Germinal center (tissue), 1 donor: ENCODE results near the gene ANXA1.
A peak's percentile ranks its signal among the peaks of the same experiment; 100 is the strongest.
"Not testable (repeated sequence)": the region's sequence is repeated elsewhere in the genome, so short reads cannot be mapped to it uniquely, and the experiment has no call there.

Experiments used
- DNase-seq: peaks from one replicate; pipeline ENCODE4 v3.0.0; 2012; ENCODE audit warnings: mixed read lengths, low spot score

The ANXA1 gene

DNA sequence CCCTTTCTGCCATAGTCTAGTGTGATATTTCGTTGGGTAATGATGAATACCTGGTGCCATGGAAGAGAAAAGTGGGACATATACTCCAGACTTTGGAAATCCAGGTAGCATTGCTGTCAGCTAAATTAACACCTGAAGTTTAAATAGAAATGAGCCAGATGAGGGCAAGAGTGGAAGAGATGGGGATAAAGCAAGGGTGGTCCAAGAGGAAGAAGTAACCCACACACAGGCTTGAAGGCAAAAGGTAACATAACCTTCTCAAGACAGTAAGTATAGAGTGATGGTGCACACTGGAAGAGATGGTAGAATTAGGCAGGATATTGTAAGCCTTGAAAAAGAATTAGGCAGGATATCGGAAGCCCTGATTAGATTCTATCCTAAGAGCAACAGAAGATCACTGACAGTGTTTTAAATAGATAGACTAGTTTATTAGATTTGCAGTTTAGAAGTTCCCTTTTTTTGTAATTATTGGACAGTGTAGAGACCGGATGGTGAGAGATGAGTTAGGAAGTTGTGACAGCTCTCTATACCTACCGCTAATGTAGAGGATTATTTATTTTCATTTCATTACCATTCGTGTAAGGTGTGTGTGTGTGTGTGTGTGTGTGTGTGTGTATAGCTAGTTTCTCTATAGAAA lies 16.8 kb downstream of the ANXA1 start:
- no peak for DNase-seq

DNA sequence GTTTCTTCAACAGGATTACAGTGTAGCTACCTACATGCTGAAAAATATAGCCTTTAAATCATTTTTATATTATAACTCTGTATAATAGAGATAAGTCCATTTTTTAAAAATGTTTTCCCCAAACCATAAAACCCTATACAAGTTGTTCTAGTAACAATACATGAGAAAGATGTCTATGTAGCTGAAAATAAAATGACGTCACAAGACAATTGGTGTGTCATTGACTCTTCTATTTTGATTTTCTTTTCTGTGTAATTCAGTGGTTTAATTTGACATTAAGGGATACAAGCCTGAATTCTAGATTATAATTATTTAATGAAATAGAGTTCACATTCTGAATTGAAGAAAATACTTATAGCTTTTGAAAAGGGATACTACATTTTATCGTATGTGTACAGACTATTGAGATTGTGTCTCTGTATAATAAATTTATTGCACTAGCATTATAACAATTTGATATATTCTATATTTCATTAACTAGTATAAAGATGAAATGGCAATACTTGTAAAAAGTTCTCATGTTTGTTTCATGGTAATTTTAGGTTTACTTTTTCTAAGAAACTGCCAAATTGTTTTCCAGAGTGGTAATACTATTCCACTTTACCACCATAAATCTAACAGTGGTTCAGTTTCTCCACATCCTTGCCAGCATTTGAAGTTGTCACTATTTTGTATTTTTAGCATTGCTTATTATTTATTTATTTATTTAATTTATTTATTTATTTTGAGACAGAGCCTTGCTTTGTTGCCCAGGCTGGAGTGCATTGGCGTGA lies 18.7 kb downstream of the ANXA1 start:
- no peak for DNase-seq

DNA sequence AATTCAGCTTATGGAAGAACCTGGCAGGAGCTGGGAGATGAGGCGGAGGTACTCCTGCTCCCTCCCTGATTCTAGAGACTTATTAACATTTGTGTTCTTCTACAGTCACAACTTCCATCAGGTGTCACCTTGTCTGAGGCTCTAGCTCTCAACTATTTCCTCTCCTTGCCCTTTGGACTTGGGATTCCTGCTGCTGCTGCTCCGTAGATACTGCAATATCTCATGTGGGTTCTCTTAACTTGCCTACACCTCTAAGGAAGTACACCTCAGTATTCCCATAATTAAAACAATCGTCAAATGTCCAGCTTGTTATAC lies 21.2 kb downstream of the ANXA1 start:
- no peak for DNase-seq

DNA sequence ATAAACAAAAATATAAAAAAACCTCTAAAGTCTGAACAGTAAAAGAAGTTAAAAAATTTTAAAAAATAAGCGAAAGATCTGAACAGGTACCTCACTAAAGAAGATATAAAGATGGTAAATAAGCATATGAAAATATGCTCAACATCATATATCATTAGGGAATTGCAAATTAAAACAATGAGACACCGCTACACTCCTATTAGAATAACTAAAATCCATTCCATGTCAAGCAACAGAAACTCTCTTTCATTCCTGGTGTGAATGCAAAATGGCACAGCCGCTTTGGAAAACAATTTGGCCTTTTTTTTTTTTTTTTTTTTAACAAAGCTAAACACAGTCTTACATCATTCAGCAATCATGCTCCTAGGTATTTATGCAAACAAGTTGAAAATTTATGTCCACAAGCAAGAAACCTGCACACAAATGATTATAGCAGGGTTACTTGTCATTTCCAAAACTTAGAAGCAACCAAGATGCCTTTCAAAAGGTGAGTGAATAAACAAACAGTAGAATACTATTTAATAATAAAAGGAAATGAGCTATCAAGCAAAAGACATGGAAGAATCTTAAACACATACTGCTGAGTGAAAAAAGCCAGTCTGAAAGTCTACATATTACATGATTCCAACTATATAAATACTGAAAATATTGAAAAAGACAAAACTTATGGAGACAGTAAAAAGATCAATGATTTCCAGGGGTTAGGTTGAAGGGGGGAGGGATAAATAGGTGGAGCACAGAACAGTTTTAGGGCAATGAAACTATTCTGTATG lies 22.1 kb downstream of the ANXA1 start:
- no peak for DNase-seq

DNA sequence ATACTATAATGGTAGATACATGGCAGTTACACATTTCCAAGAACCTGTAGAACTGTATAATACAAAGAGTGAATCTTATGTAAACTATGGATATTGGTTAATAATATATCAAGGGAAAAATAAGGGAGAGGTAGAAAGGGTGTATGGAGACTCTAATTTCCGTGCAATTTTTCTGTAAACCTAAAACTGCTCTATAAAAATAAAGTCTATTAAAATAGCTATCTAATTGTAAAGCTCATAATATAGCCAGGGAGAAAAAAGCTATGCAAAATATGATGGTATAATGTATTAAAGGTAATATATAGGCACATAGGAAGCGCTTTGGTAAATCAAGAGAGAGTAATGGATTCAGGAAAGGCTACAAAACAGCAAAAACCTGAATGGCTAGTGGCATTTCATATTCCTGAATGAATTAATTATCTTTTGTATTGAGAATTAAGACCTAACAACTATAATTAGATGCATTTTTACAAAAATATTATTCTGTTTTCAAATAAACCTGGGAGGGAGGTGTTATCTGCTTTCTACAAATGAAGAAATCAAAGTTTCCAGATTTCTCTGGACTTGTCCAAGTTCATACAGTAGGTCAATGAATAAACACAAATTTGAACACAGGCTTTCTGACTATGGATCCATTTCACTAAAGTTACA lies 22.8 kb downstream of the ANXA1 start:
- no peak for DNase-seq

DNA sequence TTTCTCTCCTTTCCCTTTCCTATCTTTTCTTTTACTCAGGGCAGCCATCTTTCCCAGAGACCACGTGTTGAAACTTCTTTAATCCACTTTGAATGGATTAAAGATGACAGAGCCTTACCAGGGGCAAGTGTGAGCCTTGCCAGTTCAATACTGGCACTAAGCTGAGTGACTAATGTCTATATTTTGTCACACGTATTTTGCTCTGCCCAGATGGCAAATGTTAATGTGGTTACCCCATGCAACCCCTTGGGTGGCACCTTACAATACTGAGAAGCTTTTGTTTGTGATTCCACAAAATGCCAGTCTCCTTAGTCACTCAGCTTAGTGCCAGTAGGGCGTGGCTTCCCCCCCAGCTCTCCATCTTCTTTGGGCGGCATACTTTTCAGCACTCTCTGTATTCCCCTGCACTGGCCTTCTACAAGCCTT lies 24.8 kb downstream of the ANXA1 start:
- no peak for DNase-seq

DNA sequence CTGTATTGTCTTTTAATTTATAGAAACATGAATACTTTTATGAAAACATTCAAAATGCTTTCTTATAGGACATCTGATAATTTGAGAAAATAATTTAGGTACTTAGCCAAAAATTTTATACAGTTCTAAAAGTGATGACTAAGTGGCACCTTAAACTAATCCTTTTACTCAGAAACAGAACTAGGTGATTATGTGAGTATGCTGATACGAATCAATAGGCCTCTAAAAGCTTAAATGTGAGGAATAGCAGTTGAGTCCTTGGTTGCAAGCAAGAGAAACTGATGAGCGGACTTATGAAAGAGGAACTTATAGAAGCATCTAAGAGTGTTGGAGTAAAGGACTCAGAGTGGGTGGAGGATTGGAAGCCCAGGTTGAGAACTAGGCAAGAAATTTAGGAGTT lies 26.4 kb downstream of the ANXA1 start:
- no peak for DNase-seq

DNA sequence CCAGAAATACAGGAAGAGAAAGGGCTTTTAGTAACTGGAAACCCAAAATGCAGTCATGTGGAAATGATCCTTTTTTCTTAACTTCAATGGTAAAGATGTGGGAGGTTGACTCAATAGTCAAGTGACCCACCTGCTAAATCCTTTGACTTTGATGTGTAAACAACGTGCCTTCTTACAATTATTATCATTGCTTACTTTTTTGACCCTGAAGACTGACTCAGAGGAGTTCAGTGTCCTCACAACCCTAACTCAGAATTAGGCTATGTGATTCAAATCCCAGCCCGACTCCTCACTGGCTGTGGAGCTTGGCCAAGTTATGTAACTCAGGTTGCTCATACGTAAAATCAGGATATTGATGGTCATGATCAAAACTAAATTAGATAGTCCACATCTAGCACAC lies 27.9 kb downstream of the ANXA1 start:
- DNase-seq = no peak

DNA sequence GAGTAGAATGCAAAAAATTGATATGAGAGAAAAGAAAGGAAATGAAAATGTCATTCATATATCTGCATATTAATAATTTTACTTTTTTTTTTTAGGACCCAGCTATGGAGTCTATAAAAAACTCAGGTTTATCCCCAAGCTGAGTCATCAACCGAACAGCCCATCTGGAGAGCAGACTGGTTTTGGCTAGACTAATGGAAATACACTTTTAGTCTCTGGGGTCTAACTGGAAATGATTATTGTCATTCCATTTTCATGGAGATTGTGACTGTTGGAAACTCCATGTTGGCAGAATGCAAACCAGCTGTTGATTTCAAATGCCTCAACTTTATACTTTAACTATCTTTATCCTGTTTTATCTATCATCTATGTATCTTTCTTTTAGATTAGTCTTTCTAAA lies 28.7 kb downstream of the ANXA1 start:
- no peak for DNase-seq

DNA sequence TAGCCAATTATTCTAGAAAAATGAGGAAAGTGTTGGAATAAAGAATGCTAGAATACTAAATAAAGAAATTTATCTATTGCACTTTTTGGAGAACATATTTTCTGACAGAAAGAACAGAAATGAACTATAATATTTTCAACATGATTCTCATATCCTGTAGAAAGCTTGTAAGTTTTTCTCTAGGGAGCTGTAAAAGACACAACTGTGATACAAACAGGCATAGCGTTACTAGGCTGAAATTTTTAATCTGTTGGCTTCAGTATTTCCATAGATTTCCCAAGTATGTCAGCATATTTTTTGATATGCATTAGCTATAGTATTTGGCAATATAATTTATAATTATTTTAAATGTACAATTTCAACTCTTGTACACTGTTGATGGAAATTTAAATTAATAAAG lies 31.3 kb downstream of the ANXA1 start:
- no peak for DNase-seq

DNA sequence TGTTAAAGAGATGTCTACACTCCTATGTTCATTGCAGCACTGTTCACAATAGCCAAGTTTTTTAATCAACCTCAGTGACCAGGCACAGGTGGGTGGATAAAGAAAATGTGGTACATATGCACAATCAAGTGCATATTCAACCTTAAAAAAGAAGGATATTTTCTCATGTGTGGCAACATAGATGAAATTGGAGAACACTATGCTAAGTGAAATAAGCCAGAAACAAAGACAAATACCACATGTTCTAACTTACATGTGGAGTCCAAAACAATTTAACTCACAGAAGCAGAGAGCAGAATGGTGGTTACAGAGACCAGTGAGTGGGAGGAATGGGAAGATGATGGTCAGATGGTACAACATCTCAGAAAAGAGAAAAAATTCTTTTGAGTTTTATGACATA lies 31.8 kb downstream of the ANXA1 start:
- no peak for DNase-seq

DNA sequence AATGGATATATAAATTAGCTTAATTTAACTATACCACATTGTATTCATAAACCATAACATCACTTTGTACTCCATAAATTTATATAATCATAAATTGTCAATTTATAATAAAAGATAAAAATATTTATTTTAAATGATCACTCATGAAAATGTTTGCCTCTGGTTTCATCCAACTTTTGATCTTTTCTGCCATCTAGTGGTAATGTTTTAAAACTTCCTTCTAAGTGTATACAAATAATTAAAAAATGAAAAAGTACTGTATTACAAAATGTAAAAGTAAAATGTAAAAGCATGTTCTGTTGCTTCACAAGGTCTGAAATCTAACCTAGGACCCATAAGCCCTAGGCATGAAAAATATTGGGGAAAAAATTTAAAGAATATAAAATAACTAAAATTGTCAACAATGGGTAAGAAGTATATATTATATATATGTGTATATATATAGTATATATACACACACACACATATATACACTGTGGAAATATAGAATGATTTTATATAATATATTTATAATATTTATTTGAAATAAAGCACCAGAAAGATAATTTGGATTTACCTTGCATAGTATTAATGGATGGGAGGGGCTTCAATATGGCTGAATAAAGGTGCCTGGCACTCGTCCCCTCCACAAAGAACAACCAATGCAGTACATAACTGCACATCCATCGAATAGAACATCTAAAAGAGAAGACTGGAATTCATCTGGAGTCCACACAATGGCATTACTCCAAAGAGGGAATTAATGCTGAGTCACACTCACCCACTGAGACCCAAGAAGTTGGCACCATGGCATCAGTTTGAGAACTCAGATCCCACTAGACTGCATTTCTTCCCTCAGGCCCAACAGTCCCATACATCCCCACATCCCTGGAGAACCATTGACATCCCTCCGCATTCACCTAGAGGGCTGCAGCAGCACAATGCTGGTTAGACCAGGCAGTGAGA lies 32.5 kb downstream of the ANXA1 start:
- DNase-seq = peak; percentile 1

DNA sequence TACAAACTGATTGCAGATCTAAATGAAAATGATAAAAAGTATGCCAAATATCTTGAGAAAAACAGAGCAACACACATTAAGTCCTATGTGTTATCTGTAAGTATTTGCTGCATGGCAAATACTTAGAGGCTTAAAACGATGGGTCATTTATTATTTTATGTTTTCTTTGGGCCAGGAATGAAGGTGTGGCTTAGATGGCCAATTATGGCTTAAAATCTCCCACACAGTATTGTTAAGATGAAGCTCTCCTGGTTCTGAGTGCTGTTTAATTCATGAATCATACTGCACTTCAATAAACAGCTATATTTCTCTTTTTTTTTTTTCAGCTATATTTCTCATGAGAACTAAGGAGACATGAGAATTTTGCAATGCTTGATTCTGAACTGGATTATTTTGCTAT lies 39.4 kb downstream of the ANXA1 start:
- not testable (repeated sequence) for DNase-seq

DNA sequence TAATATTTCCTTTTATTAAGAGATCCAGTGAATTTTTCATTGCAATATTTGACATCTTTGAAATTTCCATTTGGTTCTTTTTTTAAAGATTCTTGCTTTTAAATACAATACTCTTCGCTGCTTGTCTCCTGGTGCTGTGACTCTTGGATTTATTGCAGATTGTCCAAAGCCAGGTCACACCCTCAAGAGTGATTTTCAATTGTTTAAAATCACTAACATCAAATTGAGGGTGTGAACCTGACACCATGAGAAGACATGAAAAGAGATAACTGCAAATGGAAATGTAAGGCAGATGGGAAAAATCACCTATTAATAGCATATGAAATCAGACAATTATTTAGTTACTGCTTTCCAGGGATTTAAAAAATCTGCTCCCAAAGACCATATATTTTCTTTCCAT lies 42.6 kb downstream of the ANXA1 start:
- no peak for DNase-seq

DNA sequence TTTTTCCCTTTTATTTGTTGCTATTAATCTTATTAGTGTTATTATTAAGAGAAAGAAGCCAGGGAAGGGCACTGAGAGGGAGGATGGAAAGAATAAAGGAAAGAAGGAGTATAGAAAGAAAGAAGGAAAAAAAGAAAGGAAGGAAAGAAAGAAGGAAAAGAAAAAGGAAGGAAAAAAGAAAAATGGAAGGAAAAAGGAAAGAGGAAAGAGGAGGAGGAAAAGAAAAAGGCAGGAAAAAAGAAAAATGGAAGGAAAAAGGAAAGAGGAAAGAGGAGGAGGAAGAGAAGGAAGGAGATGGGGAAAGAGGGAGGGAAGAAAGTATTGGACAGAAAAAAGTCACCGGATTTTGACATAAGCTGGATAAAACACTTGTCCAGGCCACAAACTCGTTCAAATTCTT lies 47.8 kb downstream of the ANXA1 start:
- DNase-seq = no peak

DNA sequence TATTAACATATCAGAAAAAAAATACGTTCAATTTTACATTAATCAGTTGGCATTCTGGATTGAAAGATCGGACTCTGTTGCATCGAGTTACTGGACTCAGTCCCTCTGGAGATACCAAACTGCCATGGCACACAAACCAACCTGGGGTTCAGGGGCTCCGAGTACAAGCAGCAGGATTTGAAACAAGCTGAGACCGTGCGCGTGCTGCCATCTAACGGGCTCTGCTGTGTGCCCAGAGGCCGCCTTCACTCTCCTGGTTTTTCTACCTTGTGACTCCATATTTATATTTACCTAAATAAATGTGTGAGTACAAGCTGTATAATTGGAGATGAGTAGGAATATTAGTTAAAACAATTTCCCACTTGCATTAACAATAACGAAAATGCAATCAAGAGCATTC lies 48.2 kb downstream of the ANXA1 start:
- DNase-seq = no peak

DNA sequence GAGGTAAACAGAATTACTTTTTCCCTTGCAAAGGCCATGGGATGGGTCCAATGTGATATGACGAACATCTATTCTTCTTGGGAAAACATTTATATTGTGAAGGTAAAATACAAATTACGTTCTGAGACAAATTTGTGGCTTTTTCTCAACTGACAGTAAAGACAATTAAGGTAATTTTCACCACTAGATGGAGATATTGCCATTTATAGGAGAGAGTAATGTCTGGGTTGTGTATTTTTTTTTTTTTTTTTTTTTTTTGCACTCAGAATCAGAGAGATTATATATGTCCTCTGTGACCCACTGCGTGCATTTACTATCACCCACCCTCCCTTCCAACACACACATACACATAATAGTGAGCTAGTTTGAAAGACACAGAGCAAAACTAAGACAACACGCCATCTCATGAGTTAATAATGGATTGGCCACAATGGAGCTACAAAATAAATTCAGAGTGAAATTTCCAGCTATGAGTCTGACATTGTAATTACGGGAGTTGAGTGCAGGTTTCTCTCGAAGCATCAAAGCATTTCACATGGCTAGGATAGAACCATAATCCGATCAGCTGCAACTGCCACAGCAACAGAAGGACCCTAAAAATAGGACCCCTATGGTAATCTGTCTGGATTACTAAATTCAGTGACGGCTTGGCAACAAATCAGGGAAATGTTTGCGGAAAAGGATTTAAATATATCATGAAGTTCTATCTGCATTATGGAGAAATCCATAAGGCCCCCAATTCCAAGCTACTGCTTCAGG lies 49.2 kb downstream of the ANXA1 start:
- DNase-seq = no peak

DNA sequence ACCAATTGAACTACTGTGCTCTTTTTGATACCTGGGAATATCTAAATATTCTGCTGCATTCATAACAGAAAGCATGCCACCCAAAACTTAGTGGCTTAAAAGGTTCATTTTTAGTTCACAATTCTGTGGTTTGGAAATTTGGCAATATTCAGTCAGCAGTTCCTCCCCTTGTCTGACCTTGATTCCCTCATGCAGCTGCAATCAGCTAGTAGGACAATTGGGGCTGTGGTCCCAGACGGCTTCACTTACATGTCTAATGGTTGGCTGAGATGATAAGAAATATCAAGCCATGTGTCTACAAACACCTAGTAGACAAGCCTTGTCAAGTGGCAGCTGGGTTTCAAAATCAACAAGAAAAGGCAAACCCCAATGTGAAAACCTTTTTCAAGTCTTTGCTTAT lies 51.3 kb downstream of the ANXA1 start:
- DNase-seq = no peak

DNA sequence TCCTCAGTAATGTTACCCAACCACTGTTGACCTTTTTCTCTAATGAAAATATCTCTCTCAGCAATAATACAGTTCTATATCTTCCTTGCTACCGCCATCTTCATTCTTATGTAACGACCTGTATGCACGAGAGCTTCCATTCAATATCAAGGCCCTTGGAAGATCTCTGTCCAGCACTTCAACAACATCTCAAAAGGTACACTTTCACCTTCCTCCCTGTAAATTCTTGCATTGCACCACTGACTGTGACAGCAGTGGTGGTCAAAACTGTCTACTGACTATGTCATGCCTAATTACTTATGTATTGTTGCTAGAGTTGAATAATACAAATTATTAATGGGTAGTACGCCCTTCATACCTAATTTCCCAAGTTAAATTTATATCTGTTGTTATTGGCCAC lies 53.3 kb downstream of the ANXA1 start:
- no peak for DNase-seq

DNA sequence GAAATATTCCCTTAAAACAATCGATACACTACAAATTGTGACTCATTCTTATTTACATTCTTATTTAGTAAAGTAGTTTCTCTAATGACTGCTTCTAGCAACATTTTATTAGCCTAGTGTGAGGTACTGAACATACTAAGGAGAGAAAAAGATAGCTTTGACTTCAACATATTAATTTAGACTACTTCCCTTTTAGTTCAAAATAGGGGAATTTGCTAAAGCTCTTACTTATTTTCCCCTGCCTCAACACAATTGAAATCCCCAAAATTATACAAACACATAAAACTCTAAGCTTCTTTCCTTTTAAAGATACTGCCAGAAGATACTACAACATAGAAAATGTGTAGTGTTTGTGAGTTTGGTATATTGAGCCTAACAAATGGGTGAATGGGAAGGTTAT lies 55.2 kb downstream of the ANXA1 start:
- no peak for DNase-seq
